CD1c-positive myeloid dendritic cell (primary cell): ENCODE measurements around the gene CEBPB.
A peak's percentile ranks its signal among the peaks of the same experiment; 100 is the strongest.
"Not testable (repeated sequence)": the region's sequence is repeated elsewhere in the genome, so short reads cannot be mapped to it uniquely, and the experiment has no call there.

Experiments
- DNase-seq: peaks from one replicate; pipeline ENCODE4 v3.0.0-alpha.2; 2016; ENCODE audit errors: extremely low spot score

Gene CEBPB

DNA sequence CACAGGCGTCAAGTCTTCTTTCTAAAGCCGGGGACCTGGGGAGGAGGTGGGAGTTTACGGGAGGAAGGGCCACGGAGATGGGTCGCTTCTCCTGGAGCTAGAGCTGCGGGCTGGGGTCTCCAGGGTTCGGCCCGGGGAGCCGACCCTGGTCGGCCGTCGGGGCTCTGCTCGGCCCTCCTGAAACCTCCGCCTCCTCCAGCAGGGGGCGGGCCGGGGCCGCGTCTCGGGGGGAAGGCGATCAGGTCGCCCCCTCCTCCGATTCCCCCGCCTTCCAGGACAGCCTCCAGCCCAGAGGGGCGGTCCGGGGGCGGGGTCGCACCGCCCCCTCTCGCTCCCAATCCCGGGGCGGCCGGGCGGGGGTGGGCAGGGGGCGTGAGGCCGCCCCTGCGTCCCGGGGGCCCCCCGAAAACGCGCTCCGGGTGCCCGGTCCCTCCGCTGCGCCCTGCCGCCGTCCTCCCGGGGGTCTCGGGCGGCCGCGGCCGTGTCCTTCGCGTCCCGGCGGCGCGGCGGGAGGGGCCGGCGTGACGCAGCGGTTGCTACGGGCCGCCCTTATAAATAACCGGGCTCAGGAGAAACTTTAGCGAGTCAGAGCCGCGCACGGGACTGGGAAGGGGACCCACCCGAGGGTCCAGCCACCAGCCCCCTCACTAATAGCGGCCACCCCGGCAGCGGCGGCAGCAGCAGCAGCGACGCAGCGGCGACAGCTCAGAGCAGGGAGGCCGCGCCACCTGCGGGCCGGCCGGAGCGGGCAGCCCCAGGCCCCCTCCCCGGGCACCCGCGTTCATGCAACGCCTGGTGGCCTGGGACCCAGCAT lies at the start of gene CEBPB:
TSS of gene CEBPB (plus strand) at position 580 of the 814 bp plus-strand sequence. CDS start at position 784, 204 bp downstream.
- peak; percentile 90 for DNase-seq

GRCh38 chr20:50141018-50141675 lies 49.5 kb upstream of the CEBPB start:
- DNase-seq, result no peak

DNA sequence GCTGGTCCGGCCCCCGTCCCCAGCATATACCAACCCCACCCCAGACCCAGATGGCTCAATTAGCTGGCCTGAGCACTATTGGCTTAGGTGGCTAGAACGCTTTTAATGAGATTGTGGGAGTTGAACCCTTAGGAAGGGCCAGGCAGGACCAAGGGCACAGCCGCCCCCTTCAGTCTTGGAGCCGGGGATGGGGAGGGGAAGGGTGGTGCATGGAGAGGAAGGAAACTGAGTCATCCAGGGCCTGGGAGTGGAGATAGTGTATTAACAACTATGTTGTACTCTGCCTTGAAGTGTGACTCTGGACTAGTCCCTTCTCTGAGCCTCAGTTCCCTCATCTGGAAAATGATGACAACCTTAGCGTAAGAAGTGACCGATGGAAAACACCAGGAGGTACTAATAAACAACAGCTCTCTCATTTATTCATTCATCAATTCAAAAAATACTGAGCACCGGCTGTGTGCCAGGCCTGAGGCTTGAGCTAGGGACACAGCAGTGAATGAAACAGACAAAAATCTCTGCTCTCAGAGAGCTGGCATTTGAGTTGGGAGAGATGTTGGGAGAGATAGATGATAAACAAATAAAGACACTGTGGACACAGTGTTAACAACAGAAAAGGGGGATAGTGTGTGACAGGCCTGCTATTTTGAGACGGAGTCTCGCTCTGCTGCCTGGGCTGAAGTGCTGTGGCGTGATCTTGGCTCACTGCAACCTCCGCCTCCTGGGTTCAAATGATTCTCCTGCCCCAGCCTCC lies 48.6 kb upstream of the CEBPB start:
- DNase-seq, result no peak

DNA sequence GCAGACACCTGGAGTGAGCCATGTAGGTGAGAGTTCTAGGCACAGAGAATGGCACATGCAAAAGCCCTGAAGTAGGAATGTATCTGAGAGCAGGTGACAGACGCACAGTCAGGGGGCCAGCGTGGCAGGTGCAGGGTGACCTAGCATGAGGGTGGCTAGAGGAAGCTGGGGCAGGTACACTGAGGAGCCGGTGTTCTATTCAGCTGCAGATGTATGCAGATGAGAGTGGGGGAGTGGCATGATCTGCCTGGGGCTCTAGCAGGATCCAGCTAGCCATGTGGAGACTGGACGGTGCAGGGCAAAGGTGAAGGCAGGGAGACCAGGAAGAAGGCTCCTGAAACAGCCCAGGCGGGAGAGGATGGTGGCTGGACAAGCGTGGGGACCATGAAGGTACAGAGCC lies 47.8 kb upstream of the CEBPB start:
- no peak for DNase-seq

- DNase-seq, result peak; percentile 90
Measured at GRCh38 chr20:50144362-50144761, 46.3 kb upstream of the CEBPB start.

GRCh38 chr20:50145566-50145965 lies 45.1 kb upstream of the CEBPB start:
- DNase-seq, result peak; percentile 28

DNA sequence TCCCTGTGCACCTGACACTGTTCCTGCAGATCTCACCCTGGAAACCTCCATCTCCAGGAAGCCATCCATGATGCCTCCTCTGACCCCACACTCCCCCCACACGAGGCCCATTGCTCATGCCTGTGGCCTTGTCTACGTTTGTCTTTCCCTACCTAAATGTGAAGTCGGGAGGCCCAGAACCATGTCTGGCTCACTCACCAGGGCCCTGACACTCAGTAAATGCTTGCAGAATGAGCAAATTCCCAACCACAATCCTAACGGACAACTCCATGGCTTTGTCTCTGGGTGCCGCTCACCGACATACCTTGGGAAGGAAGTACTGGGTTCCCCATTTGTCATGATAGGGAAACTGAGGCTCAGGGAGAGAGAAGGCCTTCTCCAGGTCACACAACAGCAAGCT lies 44.4 kb upstream of the CEBPB start:
- DNase-seq, result no peak

DNA sequence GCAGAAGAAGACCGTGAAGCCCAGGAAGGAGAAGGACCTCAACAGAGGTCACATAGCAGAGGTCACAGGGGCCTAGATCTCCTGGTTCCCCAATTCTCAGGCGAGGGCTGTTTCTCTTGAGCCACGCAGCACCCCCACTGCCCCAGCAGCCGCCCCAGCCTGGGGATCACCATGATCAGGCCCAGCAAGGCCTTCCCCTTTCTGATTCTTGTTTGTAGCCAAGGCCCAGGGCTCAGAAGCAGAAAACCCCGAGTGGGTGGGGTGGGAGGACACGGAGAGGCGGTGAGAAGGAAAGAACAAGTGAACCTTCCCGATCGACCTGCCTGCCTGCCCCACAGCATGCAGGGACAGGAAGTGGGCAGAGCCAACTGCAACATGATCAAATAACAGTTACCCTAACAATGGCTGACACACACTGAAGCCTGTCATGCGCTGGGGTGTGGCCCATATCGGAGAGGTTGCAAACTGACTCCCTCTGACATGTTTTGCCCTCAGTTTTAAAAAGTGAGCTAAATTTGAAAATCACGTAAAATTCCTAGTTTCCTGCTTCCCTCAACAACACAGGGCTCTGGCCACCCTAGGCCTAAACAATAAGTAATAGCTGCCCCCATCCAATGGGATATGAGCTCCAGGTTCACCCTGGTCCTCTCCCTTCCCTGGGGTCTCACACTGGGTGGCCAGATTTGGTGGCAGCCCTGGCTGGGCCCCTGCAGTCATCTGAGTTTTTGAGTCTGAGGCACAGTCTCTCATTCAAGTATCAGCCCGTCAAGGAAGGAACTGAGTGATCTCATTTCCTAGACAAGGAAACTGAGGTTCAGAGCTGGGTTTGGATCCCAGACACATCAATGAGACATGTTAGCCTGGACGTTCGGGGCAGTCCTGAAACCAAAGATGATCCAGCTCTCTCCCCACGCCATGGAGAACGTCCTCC lies 43.6 kb upstream of the CEBPB start:
- DNase-seq, result peak; percentile 94

DNA sequence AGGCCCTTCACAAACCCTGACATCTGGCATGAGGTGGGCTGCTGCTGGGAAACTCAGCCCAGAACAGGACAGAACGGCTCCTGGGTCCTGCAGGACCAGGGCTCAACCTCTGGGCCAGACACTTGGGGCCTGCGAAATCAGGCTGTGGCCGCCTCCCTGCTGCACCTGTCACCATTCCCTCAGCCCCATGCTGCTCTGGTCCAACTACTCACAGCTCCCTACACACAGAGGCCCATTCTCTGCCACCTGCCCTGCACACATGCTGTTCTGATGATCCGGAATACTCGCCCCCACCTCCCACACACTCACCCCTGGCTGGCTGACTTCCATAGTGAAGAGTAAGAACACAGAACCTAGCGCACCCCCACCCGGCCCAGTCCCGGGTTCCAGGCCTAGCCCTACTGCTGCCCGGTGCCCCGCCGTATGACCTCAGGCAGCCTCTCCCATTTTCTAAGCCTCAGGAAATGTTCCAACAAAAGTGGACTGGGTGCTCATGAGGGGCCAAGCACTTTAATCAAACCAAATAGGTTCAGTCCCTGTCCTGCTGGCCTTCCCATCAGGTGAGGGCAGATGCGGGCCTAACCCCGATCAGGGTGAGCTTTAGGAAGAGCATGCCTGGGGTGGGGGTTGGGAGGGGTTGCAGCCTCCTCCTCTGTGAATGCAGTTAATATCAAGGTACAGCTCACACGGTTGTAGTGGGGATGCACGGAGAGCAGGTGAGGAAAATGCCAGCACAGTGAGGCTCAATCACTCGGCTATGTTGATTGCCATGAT lies 41.0 kb upstream of the CEBPB start:
- DNase-seq, result no peak

- no peak for DNase-seq
Measured at GRCh38 chr20:50151034-50151743, 39.4 kb upstream of the CEBPB start.

GRCh38 chr20:50152394-50153152 lies 38.1 kb upstream of the CEBPB start:
- peak; percentile 37 for DNase-seq

DNA sequence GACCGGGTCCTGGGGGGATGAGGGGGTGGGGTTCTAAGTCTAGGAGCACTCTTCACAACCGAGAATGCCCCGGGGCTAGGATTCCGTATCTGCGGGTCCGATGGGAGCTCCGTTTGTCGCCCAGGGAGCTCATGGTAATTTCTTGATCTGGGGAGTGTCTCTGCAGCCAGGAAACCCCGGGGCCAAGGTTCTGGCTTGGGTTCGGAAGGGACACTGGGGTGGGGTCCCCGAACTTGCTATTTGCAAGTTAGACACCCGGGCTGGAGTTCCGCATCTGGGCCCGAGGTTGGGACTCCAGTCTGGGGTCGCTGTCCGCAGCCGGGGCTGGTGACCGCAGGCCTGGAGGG lies 37.5 kb upstream of the CEBPB start:
- no peak for DNase-seq

- peak; percentile 97 for DNase-seq
Measured at GRCh38 chr20:50153500-50154377, 36.9 kb upstream of the CEBPB start, which contains the start of gene PEDS1. Gene PEDS1 (minus strand): TSS chr20:50153723. CDS start chr20:50153637, 86 bp downstream.

DNA sequence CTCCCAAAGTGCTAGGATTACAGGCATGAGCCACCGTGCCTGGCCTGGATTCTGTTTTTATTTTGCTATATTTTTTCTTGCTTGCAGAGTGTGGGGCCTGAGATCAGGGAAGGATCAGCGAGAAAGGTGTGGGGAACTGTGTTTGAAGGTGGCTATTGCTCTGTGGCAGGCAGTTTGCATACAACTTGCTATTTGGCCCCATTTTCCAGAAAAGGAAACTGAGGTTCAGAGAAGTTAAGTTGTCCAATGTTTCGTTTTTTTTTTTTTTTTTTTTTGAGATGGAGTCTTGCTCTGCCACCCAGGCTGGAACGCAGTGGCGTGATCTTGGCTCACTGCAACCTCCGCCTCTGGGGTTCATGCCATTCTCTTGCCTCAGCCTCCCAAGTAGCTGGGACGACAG lies 29.1 kb upstream of the CEBPB start:
- DNase-seq, result not testable (repeated sequence)

DNA sequence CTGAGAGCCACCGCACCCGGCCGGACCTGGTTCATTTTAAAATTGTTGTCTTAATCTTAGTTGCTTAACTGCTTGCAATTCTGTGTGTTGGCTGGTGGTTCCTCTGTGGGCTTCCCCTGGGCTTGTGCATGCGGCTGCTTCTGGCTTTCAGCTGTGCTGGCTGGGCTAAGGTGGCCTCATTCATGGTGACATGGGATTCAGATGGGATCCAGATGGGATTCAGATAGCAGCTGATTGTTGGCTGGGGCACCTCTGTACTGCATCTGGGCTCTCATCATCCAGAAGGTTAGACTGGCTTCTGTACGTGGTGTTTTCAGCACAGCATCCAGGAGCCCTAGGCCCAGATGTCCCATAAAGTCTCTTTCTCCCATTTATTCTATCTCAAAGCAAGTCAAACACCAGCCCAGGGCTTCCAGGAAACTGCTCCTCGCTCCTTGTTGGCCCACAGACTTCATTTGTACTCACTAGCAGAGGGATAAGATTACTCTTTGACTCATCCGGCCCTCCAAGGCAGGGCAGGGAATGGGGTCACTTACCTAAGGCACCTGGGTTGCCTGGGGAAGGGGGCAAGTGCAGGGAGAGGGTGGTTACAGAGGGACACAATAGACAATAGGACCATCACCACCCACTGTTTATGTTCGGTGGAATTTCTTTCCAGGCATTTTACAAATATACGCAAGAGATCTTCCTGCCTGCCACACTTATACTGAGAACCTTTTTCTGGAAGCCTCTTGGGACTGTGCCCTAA lies 26.9 kb upstream of the CEBPB start:
- no peak for DNase-seq

GRCh38 chr20:50165684-50166554 lies 24.7 kb upstream of the CEBPB start:
- DNase-seq, result peak; percentile 98
